HepG2 (cell line): ENCODE data around the gene LEUTX. TPM values are rescaled to one million over a fixed set of nuclear protein-coding genes. Genes with fewer than 3 reads are reported as not detected.

Experiments used
- ATAC-seq: fragments of 200-7000 bp; cut with Tn5 transposase; 3 replicates; pipeline ENCODE4 v1.9.1; 2020; ENCODE audit warnings: mild to moderate bottlenecking, moderate library complexity
- BruUV-seq: library from RNA; stranded (reverse); fragments of 400-500 nt; replicated peaks from 2 replicates; lab custom pipeline; 2021; lab: Mats Ljungman, UMichigan
- CTCF ChIA-PET: fragments of 300-600 bp; formaldehyde crosslinking; extraction: SDS; loops from one replicate; lab custom pipeline; 2021; ENCODE audit warnings: low total read pairs, inconsistent platforms, low intra/inter-chr PET ratio; lab: Yijun Ruan, JAX
- POLR2A ChIA-PET: fragments of 350-600 bp; sonication (Branson Sonifier 250); formaldehyde crosslinking; loops from one replicate; lab custom pipeline; 2020; ENCODE audit warnings: antibody characterized with exemption, inconsistent platforms; lab: Yijun Ruan, JAX
- DNase-seq: peaks from one replicate; pipeline ENCODE4 v3.0.0-alpha.2; 2015; ENCODE audit warnings: low spot score
- FAIRE-seq: peaks from 3 replicates; lab custom pipeline; 2011; peaks lifted over from hg19 to GRCh38; lab: Jason Lieb, UNC
- H2AFZ ChIP-seq: one replicate; pipeline ENCODE4 v1.6.1; 2011; ENCODE audit warnings: low read length, inconsistent platforms
- H3K27ac ChIP-seq: fragments of 300-600 bp; 3 replicates; pipeline ENCODE4 v1.8.0; 2011; ENCODE audit warnings: mixed run types, mild to moderate bottlenecking, mixed read lengths, low read length, inconsistent platforms; ENCODE audit not compliant: insufficient read depth; ENCODE audit errors: extremely low read length
- H3K27me3 ChIP-seq, 2 experiments: fragments of 200-600 bp in 1 of 2; 2 replicates in 1 of 2; 3 replicates in 1 of 2; pipeline versions ENCODE4 v1.6.0 to v1.8.0; 2011; ENCODE audit warnings: low read length in 2 of 2, mild to moderate bottlenecking in 2 of 2, moderate library complexity in 2 of 2, inconsistent platforms in 1 of 2; ENCODE audit not compliant: insufficient read depth in 2 of 2, control insufficient read depth in 1 of 2
- H3K36me3 ChIP-seq, 2 experiments: fragments of 200-600 bp in 1 of 2; replicated peaks in 1 of 2; 2 replicates in 1 of 2; 3 replicates in 1 of 2; pipeline versions ENCODE4 v1.5.1 to v1.8.0; 2011; ENCODE audit warnings: low read length in 2 of 2, inconsistent platforms in 1 of 2; ENCODE audit not compliant: insufficient read depth in 2 of 2, control insufficient read depth in 1 of 2
- H3K4me1 ChIP-seq: 2 replicates; pipeline ENCODE4 v1.5.1; 2012; ENCODE audit warnings: low read length, inconsistent platforms; ENCODE audit not compliant: insufficient read depth
- H3K4me2 ChIP-seq: 2 replicates; pipeline ENCODE4 v1.6.0; 2011; ENCODE audit warnings: low read depth, low read length, inconsistent platforms
- H3K4me3 ChIP-seq, 3 experiments: fragments of 200-600 bp in 1 of 3; sonication (generic), shearing (Covaris generic) in 1 of 3; replicated peaks in 1 of 3; 2 replicates each; pipeline ENCODE4 v1.5.1; 2011 to 2016; ENCODE audit warnings: low read length in 3 of 3, inconsistent platforms in 2 of 3, low read depth in 2 of 3, mild to moderate bottlenecking in 2 of 3, control low read depth in 1 of 3, mixed read lengths in 1 of 3; ENCODE audit not compliant: insufficient read depth in 1 of 3
- H3K79me2 ChIP-seq: one replicate; pipeline ENCODE4 v1.6.1; 2011; ENCODE audit warnings: low read length, inconsistent platforms; ENCODE audit not compliant: insufficient read depth
- H3K9ac ChIP-seq: 2 replicates; pipeline ENCODE4 v1.6.0; 2011; ENCODE audit warnings: mild to moderate bottlenecking, low read depth, low read length, inconsistent platforms; ENCODE audit not compliant: insufficient read depth
- H3K9me3 ChIP-seq: 2 replicates; pipeline ENCODE4 v1.5.1; 2012; ENCODE audit warnings: mild to moderate bottlenecking, low read length
- H4K20me1 ChIP-seq: 2 replicates; pipeline ENCODE4 v1.6.0; 2011; ENCODE audit warnings: inconsistent platforms, mild to moderate bottlenecking, low read length, moderate library complexity; ENCODE audit not compliant: insufficient read depth
- FOXC1 ChIP-seq: sonication (generic); formaldehyde crosslinking; IDR thresholded peaks from 2 replicates; pipeline ENCODE4 v1.8.0; 2022; ENCODE audit warnings: mild to moderate bottlenecking, missing genetic modification reagents, borderline replicate concordance
- HMGA1 ChIP-seq: sonication (generic); formaldehyde crosslinking; conservative IDR thresholded peaks from 2 replicates; pipeline ENCODE4 v1.4.0; 2020; ENCODE audit warnings: missing genetic modification reagents
- KLF6 ChIP-seq: IDR thresholded peaks from 2 replicates; pipeline ENCODE4 v1.8.0; 2016; ENCODE audit warnings: missing biosample characterization, missing genetic modification reagents
- POLR2A ChIP-seq, 2 experiments: IDR thresholded peaks; 2 replicates each; pipeline ENCODE4 v1.6.1; 2011; ENCODE audit warnings: low read depth in 2 of 2, low read length in 2 of 2, mild to moderate bottlenecking in 1 of 2, moderate library complexity in 1 of 2; ENCODE audit not compliant: insufficient read depth in 1 of 2
- TCF7L2 ChIP-seq: IDR thresholded peaks from 2 replicates; pipeline ENCODE4 v1.6.1; 2011; ENCODE audit warnings: mild to moderate bottlenecking, low read depth, low read length, moderate library complexity
- ZNF569 ChIP-seq: sonication (generic); formaldehyde crosslinking; IDR thresholded peaks from 2 replicates; pipeline ENCODE4 v1.5.0; 2020; ENCODE audit warnings: mild to moderate bottlenecking, missing genetic modification reagents, moderate library complexity, borderline replicate concordance
- WGBS: methylation state at CpG from one replicate; pipeline ENCODE4 v1.1.6; 2017; ENCODE audit warnings: low lambda C conversion rate; 5-methylcytosine and 5-hydroxymethylcytosine counted together
- in situ Hi-C: cut with HindIII; loops from 2 replicates; pipeline ENCODE4 v1.10.0; 2017; ENCODE audit warnings: low pct_unique_long_range_greater_than_20kb; ENCODE audit not compliant: extremely low pct_ligation_motif_present
- intact Hi-C: fragments of 100-400 bp; cut with micrococcal nuclease; formaldehyde crosslinking; loops from one replicate; pipeline ENCODE4 v1.10.0; 2022; ENCODE audit not compliant: unreplicated experiment
- polyA plus RNA-seq, 8 experiments: library from polyadenylated mRNA; depleted of rRNA in 3 of 8; stranded (reverse) in 7 of 8; unstranded in 1 of 8; fragments of >200 nt; fragmentation: Illumina TruSeq in 4 of 8; extraction: Trizol in 4 of 8; gene quantifications; 2 replicates each; pipeline versions ENCODE4 v1.2.1 to v1.2.3, GENCODE V29; 2011 to 2016; ENCODE audit warnings: low read depth in 4 of 8, missing spikeins in 1 of 8, mixed read lengths in 1 of 8; ENCODE audit not compliant: insufficient read depth in 1 of 8
- total RNA-seq, 5 experiments: library from RNA; depleted of rRNA; stranded (reverse); fragments of >200 nt; fragmentation: Illumina TruSeq; extraction: Trizol; gene quantifications; 2 replicates each; pipeline ENCODE4 v1.2.3, GENCODE V29; 2016; ENCODE audit warnings: low read depth in 1 of 5
- TF ChIP-seq, protein P1 (sequence below): sonication (generic); formaldehyde crosslinking; IDR thresholded peaks from 2 replicates; pipeline ENCODE4 v1.5.0; 2020; ENCODE audit warnings: mild to moderate bottlenecking, missing genetic modification reagents, borderline replicate concordance
- TF ChIP-seq, protein P2 (sequence below): sonication (generic); formaldehyde crosslinking; IDR thresholded peaks from 2 replicates; pipeline ENCODE4 v1.4.0; 2020; ENCODE audit warnings: mild to moderate bottlenecking, missing genetic modification reagents
- TF ChIP-seq, protein P3 (sequence below): sonication (generic); formaldehyde crosslinking; IDR thresholded peaks from 2 replicates; pipeline ENCODE4 v1.5.1; 2020; ENCODE audit warnings: mild to moderate bottlenecking, missing genetic modification reagents, borderline replicate concordance

The LEUTX gene
- total and polyA plus RNA-seq, 2 of the 13 experiments (the other 11 are each of a cell fraction or from before 2014, with no cell fraction given): not detected

DNA sequence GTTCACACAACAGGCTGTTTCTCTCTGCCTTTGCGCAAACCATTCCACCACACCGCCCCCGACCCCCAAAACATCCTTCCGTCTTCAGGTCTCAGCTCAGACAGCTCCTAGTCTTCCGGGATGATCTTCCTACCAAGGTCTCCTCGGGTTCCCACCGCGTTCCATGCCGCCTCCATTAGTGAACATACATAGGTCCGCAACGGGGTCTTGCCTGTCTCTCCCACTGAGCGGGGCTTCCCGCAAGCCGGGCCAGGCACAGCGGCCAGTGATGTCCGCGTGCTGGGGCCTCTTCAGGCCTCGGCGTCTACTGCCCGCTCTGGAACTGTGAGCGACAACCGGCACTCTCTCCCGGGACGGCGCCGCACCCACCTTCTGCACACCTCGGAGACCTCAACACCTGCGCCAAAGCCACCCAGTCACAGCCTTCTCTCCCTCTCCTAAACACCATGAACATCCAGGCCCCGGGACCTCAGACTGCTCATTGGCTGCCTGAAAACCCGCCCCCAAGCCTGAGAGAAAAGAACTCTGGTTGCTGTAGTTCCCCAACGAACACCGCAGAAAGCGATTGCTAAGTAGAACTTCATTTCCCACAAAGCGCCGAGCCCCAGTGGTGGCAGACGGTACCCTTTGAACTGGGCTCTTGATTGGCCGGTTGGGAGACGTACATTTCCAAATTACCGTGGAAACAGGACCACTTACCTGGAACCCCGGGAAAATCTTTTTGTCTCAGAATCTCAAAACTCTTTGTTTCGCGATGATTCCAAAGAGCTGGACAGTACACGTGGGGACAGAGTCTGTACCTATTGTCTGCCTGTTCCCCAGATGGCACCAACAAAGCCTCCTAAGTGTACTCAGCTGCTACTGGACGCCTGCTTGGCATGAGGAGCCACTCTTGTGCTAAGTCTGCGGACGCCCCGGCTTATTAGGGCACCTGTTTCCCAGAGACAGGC is 45.8 kb downstream of the LEUTX start (continued):
- TF ChIP-seq, protein P1, sequence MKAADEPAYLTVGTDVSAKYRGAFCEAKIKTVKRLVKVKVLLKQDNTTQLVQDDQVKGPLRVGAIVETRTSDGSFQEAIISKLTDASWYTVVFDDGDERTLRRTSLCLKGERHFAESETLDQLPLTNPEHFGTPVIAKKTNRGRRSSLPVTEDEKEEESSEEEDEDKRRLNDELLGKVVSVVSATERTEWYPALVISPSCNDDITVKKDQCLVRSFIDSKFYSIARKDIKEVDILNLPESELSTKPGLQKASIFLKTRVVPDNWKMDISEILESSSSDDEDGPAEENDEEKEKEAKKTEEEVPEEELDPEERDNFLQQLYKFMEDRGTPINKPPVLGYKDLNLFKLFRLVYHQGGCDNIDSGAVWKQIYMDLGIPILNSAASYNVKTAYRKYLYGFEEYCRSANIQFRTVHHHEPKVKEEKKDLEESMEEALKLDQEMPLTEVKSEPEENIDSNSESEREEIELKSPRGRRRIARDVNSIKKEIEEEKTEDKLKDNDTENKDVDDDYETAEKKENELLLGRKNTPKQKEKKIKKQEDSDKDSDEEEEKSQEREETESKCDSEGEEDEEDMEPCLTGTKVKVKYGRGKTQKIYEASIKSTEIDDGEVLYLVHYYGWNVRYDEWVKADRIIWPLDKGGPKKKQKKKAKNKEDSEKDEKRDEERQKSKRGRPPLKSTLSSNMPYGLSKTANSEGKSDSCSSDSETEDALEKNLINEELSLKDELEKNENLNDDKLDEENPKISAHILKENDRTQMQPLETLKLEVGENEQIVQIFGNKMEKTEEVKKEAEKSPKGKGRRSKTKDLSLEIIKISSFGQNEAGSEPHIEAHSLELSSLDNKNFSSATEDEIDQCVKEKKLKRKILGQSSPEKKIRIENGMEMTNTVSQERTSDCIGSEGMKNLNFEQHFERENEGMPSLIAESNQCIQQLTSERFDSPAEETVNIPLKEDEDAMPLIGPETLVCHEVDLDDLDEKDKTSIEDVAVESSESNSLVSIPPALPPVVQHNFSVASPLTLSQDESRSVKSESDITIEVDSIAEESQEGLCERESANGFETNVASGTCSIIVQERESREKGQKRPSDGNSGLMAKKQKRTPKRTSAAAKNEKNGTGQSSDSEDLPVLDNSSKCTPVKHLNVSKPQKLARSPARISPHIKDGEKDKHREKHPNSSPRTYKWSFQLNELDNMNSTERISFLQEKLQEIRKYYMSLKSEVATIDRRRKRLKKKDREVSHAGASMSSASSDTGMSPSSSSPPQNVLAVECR: peak; percentile 48; the same call in 1 of the 2 replicates
- 0 out of 2 replicates have a peak, but pooled peaks have one; percentile 35 for TF ChIP-seq FOXC1 (CRISPR knock-in tag)
- TF ChIP-seq ZNF569 (CRISPR knock-in tag): no peak
- no peak for TF ChIP-seq KLF6 (CRISPR knock-in tag)
- no peak for TF ChIP-seq TCF7L2
- TF ChIP-seq HMGA1 (CRISPR knock-in tag): no peak

DNA sequence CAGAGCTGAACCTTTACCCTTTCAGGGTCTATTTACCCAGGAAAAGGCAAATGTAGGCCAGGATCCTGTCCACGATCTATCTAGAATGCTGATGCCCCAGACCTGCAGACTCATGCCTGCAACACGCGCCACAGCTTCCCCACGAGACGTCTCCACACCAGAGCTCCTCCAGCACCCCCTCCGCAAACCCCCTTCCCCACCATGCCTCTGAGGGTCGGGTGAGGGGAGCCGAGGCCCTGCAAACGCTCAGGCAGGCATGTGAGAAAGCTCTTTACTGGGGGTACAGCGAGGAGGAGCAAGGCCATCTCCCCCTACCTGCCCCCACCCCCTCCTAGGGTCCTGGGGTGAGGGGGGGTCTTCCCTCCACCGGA is 46.4 kb downstream of the LEUTX start:
- WGBS: 92% methylated on average over 11 of the region's 11 CpGs
- no peaks in the 10 kb centered on the region for H3K9me3 ChIP-seq
- no peaks in the 10 kb centered on the region for H4K20me1 ChIP-seq
- no peaks in the 10 kb centered on the region for H3K27me3 ChIP-seq
- no peak overlapping the region for H3K27ac ChIP-seq
- H3K36me3 ChIP-seq: peaks cover 8 to 24% of the 10 kb centered on the region in 2 experiments; a peak in 4 of 5 replicates
- no peak for FAIRE-seq
- peak overlapping the region; percentile 38; the same call in 1 of the 2 replicates for H3K4me2 ChIP-seq
- no peak overlapping the region for H3K9ac ChIP-seq
- DNase-seq: no peak
- no peak; the same call in 1 of the 3 replicates for ATAC-seq
- ChIA-PET CTCF (no interaction called here), POLR2A (no interaction called here)
- no peaks in the 10 kb centered on the region for H3K79me2 ChIP-seq
- no TSS peak for BruUV-seq
- H2AFZ ChIP-seq: no peak overlapping the region
- H3K4me3 ChIP-seq: no peak overlapping the region; a peak in 1 of 6 replicates
- in situ Hi-C loops: no loop called here
- peaks cover 17% of the 10 kb centered on the region for H3K4me1 ChIP-seq
- 0 out of 4 replicates have a peak, but pooled peaks of 1 of the 2 experiments have one; percentile 17 for TF ChIP-seq POLR2A (IDR thresholded peaks at IDR 0.05; ENCODE audit: insufficient read depth in 1 of 2, low read depth in 2 of 2, low read length in 2 of 2)
- TF ChIP-seq, protein P2, sequence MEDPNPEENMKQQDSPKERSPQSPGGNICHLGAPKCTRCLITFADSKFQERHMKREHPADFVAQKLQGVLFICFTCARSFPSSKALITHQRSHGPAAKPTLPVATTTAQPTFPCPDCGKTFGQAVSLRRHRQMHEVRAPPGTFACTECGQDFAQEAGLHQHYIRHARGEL (CRISPR knock-in tag): no peak
- TF ChIP-seq, protein P3, sequence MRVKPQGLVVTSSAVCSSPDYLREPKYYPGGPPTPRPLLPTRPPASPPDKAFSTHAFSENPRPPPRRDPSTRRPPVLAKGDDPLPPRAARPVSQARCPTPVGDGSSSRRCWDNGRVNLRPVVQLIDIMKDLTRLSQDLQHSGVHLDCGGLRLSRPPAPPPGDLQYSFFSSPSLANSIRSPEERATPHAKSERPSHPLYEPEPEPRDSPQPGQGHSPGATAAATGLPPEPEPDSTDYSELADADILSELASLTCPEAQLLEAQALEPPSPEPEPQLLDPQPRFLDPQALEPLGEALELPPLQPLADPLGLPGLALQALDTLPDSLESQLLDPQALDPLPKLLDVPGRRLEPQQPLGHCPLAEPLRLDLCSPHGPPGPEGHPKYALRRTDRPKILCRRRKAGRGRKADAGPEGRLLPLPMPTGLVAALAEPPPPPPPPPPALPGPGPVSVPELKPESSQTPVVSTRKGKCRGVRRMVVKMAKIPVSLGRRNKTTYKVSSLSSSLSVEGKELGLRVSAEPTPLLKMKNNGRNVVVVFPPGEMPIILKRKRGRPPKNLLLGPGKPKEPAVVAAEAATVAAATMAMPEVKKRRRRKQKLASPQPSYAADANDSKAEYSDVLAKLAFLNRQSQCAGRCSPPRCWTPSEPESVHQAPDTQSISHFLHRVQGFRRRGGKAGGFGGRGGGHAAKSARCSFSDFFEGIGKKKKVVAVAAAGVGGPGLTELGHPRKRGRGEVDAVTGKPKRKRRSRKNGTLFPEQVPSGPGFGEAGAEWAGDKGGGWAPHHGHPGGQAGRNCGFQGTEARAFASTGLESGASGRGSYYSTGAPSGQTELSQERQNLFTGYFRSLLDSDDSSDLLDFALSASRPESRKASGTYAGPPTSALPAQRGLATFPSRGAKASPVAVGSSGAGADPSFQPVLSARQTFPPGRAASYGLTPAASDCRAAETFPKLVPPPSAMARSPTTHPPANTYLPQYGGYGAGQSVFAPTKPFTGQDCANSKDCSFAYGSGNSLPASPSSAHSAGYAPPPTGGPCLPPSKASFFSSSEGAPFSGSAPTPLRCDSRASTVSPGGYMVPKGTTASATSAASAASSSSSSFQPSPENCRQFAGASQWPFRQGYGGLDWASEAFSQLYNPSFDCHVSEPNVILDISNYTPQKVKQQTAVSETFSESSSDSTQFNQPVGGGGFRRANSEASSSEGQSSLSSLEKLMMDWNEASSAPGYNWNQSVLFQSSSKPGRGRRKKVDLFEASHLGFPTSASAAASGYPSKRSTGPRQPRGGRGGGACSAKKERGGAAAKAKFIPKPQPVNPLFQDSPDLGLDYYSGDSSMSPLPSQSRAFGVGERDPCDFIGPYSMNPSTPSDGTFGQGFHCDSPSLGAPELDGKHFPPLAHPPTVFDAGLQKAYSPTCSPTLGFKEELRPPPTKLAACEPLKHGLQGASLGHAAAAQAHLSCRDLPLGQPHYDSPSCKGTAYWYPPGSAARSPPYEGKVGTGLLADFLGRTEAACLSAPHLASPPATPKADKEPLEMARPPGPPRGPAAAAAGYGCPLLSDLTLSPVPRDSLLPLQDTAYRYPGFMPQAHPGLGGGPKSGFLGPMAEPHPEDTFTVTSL (CRISPR knock-in tag): no peak
- TF ChIP-seq, all 625 proteins: peak for 1
- intact Hi-C loops: no loop called here
